HT-29 (cell line): ENCODE results near the gene SSMEM1. TPM values are rescaled to one million over a fixed set of nuclear protein-coding genes. Genes with fewer than 3 reads are reported as not detected.
"Not testable (repeated sequence)": the region's sequence is repeated elsewhere in the genome, so short reads cannot be mapped to it uniquely, and the experiment has no call there.

Experiments
- DNase-seq: peaks from one replicate; pipeline ENCODE4 v3.0.0-alpha.2; 2015; ENCODE audit warnings: low spot score
- total RNA-seq: library from RNA; depleted of rRNA; stranded (reverse); fragments of >200 nt; shearing (Covaris generic); gene quantifications from 2 replicates; pipeline ENCODE4 v1.2.3, GENCODE V29; 2014; rRNA removed

The SSMEM1 gene
- total RNA-seq, 1 experiment from 2014 or later: not detected

DNA sequence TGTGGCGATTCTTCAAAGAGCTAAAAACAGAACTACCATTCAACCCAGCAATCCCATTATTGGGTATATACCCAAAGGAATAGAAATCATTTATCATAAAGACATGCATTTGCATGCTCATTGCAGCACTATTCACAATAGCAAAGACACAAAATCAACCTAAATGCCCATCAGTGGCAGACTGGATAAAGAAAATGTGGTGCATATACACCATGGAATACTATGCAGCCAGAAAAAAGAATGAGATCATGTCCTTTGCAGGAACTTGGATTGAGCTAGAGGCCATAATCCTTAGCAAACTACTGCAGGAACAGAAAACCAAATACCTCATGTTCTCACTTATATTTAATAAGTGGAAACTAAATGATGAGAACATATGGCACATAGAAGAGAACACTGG lies 38.8 kb downstream of the SSMEM1 start:
- DNase-seq: not testable (repeated sequence)

GRCh38 chr7:130248842-130249241 lies 41.2 kb downstream of the SSMEM1 start:
- DNase-seq: not testable (repeated sequence)

GRCh38 chr7:130249626-130250025 lies 42.0 kb downstream of the SSMEM1 start:
- not testable (repeated sequence) for DNase-seq

GRCh38 chr7:130254555-130254954 lies 46.9 kb downstream of the SSMEM1 start:
- no peak for DNase-seq

GRCh38 chr7:130256704-130257103 lies 49.0 kb downstream of the SSMEM1 start:
- no peak for DNase-seq

GRCh38 chr7:130258494-130259078 lies 50.9 kb downstream of the SSMEM1 start:
- DNase-seq: no peak

GRCh38 chr7:130262448-130262847 lies 54.8 kb downstream of the SSMEM1 start:
- DNase-seq: no peak

GRCh38 chr7:130263130-130263529 lies 55.5 kb downstream of the SSMEM1 start:
- no peak for DNase-seq

Other genes starting within 250 kb of the SSMEM1 start
- gene ZC3HC1, start 156.5 kb upstream of the SSMEM1 start, total RNA-seq: 13.7 and 19.9 TPM in 2 replicates
- 10.9 and 22.6 TPM in 2 replicates for gene KLHDC10, start 137.3 kb upstream of the SSMEM1 start, total RNA-seq
- 11.4 and 13.1 TPM in 2 replicates for gene TMEM209, start 2.5 kb upstream of the SSMEM1 start, total RNA-seq
- gene CPA2, start 59.0 kb downstream of the SSMEM1 start, total RNA-seq: not detected in 2 replicates
- not detected in 2 replicates for gene CPA4, start 85.3 kb downstream of the SSMEM1 start, total RNA-seq
- gene CPA5, start 137.0 kb downstream of the SSMEM1 start, total RNA-seq: not detected in 2 replicates
- gene CPA1, start 172.6 kb downstream of the SSMEM1 start, total RNA-seq: not detected in 2 replicates
- gene CEP41, start 233.2 kb downstream of the SSMEM1 start, total RNA-seq: 5.5 and 8.6 TPM in 2 replicates